Natural killer cell (primary cell): ENCODE data around the gene FOXE1. TPM values are rescaled to one million over a fixed set of nuclear protein-coding genes. Genes with fewer than 3 reads are reported as not detected.

Source experiments
- ATAC-seq, 3 donors: fragments of 150-1000 bp in 2 of 3; fragments of 200-7000 bp in 1 of 3; cut with Tn5 transposase; 1 replicate in 1 of 3; 2 replicates in 2 of 3; pipeline ENCODE4 v1.10.0; 2021; ENCODE audit warnings: mild to moderate bottlenecking in 2 of 3, moderate library complexity in 2 of 3
- DNase-seq, 2 donors: peaks; one replicate each; pipeline versions ENCODE4 v3.0.0 to v3.0.0-alpha.2; 2013 to 2021; ENCODE audit warnings: mixed read lengths in 1 of 2
- H3K27ac ChIP-seq: one replicate; pipeline ENCODE4 v1.5.1; 2013; ENCODE audit warnings: mild to moderate bottlenecking, low read length
- H3K27me3 ChIP-seq: one replicate; pipeline ENCODE4 v1.6.1; 2013; ENCODE audit warnings: low read length; ENCODE audit not compliant: control insufficient read depth, insufficient read depth
- H3K36me3 ChIP-seq: one replicate; pipeline ENCODE4 v1.6.1; 2013; ENCODE audit warnings: low read length; ENCODE audit not compliant: control insufficient read depth, insufficient read depth
- H3K4me1 ChIP-seq: one replicate; pipeline ENCODE4 v1.6.1; 2013; ENCODE audit warnings: low read length; ENCODE audit not compliant: control insufficient read depth, insufficient read depth
- H3K4me3 ChIP-seq: one replicate; pipeline ENCODE4 v1.5.1; 2013; ENCODE audit warnings: low read length
- H3K9me3 ChIP-seq: one replicate; pipeline ENCODE4 v1.6.1; 2013; ENCODE audit warnings: low read length; ENCODE audit not compliant: control insufficient read depth, insufficient read depth
- H3K27ac Mint-ChIP-seq, 2 donors: one replicate each; pipeline ENCODE4 v1.8.0; 2022; ENCODE audit warnings: mild to moderate bottlenecking in 2 of 2, mixed read lengths in 2 of 2, moderate library complexity in 1 of 2
- H3K27me3 Mint-ChIP-seq, 2 donors: one replicate each; pipeline ENCODE4 v1.8.0; 2022; ENCODE audit warnings: low read depth in 2 of 2, mixed read lengths in 2 of 2
- H3K36me3 Mint-ChIP-seq: one replicate; pipeline ENCODE4 v1.8.0; 2022; ENCODE audit warnings: mixed read lengths
- H3K4me1 Mint-ChIP-seq, 2 donors: one replicate each; pipeline ENCODE4 v1.8.0; 2022; ENCODE audit warnings: mixed read lengths in 2 of 2
- H3K4me3 Mint-ChIP-seq: one replicate; pipeline ENCODE4 v1.8.0; 2022; ENCODE audit warnings: mild to moderate bottlenecking, moderate library complexity, mixed read lengths
- H3K9me3 Mint-ChIP-seq, 2 donors: one replicate each; pipeline ENCODE4 v1.8.0; 2022; ENCODE audit warnings: mixed read lengths in 2 of 2
- WGBS: methylation state at CpG from one replicate; pipeline ENCODE4 v1.1.7; 2013; ENCODE audit warnings: missing lambda C conversion rate; ENCODE audit not compliant: insufficient coverage; 5-methylcytosine and 5-hydroxymethylcytosine counted together
- intact Hi-C: fragments of 100-400 bp; cut with micrococcal nuclease; formaldehyde crosslinking; loops from one replicate; pipeline ENCODE4 v1.14.2; 2022
- total RNA-seq, 4 donors: library from RNA; stranded (reverse); fragments of 120-200 nt in 1 of 4; gene quantifications; one replicate each; pipeline versions ENCODE4 v1.2.3 to v1.2.4, GENCODE V29; 2013 to 2022
- TF ChIP-seq, protein P1 (sequence below): fragments of 200-600 bp; IDR thresholded peaks from one replicate; pipeline ENCODE4 v1.8.0; 2022; ENCODE audit warnings: antibody characterized with exemption

FOXE1 gene
- total RNA-seq, 3 donors from 2014 or later (not counting 1 experiment from before 2014, with no cell fraction given), result not detected

DNA sequence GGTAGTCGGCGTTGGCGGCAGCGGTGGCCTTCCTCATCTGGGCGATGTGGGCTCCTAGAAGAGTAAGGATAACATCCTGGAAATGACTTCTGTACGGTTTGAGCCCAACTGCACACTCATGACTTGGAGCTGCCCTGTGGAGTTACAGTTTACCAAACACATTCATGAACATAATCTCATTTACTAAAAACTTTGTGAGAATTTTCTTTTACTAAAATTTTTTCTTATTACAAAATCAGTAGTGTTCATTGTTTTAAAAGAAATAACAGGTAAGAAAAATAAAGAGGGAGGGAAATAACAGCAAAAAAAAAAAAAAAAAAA, 5.3 kb downstream of the FOXE1 start:
- Mint-ChIP-seq H3K9me3 (no peaks in the 10 kb centered on the region), H3K4me3 (no peak overlapping the region), H3K27me3 (peaks cover 60 to 71% of the 10 kb centered on the region in 2 donors), H3K4me1 (peaks cover 0 to 11% of the 10 kb centered on the region in 2 donors), H3K27ac (no peak overlapping the region), H3K36me3 (no peaks in the 10 kb centered on the region)
- Histone ChIP-seq H3K9me3 (no peaks in the 10 kb centered on the region), H3K27me3 (peaks cover 47% of the 10 kb centered on the region), H3K36me3 (no peaks in the 10 kb centered on the region), H3K4me3 (no peak overlapping the region), H3K27ac (no peak overlapping the region), H3K4me1 (peaks cover 14% of the 10 kb centered on the region)
- intact Hi-C loops, result no loop called here
- ATAC-seq (no peak), DNase-seq (no peak)
- WGBS, result 1% methylated on average over 6 of the region's 6 CpGs
- TF ChIP-seq, protein P1, sequence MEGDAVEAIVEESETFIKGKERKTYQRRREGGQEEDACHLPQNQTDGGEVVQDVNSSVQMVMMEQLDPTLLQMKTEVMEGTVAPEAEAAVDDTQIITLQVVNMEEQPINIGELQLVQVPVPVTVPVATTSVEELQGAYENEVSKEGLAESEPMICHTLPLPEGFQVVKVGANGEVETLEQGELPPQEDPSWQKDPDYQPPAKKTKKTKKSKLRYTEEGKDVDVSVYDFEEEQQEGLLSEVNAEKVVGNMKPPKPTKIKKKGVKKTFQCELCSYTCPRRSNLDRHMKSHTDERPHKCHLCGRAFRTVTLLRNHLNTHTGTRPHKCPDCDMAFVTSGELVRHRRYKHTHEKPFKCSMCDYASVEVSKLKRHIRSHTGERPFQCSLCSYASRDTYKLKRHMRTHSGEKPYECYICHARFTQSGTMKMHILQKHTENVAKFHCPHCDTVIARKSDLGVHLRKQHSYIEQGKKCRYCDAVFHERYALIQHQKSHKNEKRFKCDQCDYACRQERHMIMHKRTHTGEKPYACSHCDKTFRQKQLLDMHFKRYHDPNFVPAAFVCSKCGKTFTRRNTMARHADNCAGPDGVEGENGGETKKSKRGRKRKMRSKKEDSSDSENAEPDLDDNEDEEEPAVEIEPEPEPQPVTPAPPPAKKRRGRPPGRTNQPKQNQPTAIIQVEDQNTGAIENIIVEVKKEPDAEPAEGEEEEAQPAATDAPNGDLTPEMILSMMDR, result no peak

DNA sequence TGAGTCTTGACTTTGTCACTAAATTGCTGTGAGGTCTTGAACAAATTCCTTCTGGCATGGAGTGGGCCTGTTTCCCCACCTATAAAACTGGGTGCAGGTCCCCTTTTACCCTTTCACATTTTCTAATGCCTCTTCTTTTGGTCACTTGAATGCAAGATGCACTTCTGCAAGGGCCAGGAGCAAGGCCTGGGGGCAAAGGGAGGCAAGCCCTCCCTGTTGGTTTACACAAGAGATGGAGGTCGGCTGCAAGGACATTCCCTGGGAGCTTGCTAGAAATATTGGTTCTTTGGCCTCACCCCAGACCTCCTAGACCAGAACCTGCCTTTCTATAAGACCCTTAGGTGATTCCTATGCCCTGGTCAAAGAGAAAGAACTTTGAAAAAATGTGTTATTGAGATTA, 5.8 kb downstream of the FOXE1 start:
- 46% methylated on average over 1 of the region's 1 CpG for WGBS
- H3K36me3 Mint-ChIP-seq, result no peaks in the 10 kb centered on the region

DNA sequence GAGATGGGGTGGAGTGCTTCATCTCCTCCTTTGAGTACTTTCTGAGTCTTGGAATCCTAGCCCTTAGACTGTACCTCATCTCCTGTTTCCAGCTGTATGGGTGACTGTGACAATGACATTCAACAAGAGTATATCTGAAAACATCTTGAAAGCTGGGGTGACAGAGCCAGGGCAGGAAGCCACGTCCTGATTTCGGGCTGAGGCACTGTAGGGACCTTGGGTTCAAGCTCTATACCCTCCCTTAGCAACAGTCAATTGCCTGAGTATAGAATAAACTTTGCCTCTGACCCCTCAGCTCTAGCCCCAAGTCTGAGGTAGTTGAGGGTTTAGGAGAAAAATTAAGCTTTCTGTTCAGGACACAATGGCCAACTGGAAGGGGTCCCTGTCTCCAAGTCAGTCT, 6.3 kb downstream of the FOXE1 start:
- ATAC-seq, result no peak

More for the DNA sequence above, 5.8 kb downstream of the FOXE1 start:
- ATAC-seq (no peak), DNase-seq (no peak)
- intact Hi-C loops, result no loop called here
- H3K27me3 ChIP-seq, result peaks cover 47% of the 10 kb centered on the region
- H3K4me3 ChIP-seq, result no peak overlapping the region
- TF ChIP-seq, protein P1, result no peak
- Mint-ChIP-seq H3K27me3 (peaks cover 62 to 71% of the 10 kb centered on the region in 2 donors), H3K4me1 (peaks cover 0 to 9% of the 10 kb centered on the region in 2 donors), H3K4me3 (no peak overlapping the region), H3K27ac (no peak overlapping the region), H3K9me3 (no peaks in the 10 kb centered on the region)
- H3K27ac ChIP-seq, result no peak overlapping the region
- H3K36me3 ChIP-seq, result no peaks in the 10 kb centered on the region
- H3K9me3 ChIP-seq, result no peaks in the 10 kb centered on the region
- H3K4me1 ChIP-seq, result peaks cover 12% of the 10 kb centered on the region

More for the DNA sequence above, 6.3 kb downstream of the FOXE1 start:
- H3K27ac ChIP-seq, result no peak overlapping the region
- H3K36me3 Mint-ChIP-seq, result no peaks in the 10 kb centered on the region
- H3K27me3 Mint-ChIP-seq, result peaks cover 59 to 75% of the 10 kb centered on the region in 2 donors
- no peaks in the 10 kb centered on the region for H3K36me3 ChIP-seq
- intact Hi-C loops, result no loop called here
- no peaks in the 10 kb centered on the region for H3K9me3 Mint-ChIP-seq
- no peak overlapping the region for H3K4me3 Mint-ChIP-seq
- H3K4me1 ChIP-seq, result peaks cover 12% of the 10 kb centered on the region
- TF ChIP-seq, protein P1, result no peak
- 49% methylated on average over 2 of the region's 2 CpGs for WGBS
- H3K9me3 ChIP-seq, result no peaks in the 10 kb centered on the region
- H3K27ac Mint-ChIP-seq, result no peak overlapping the region
- no peak for DNase-seq
- peaks cover 47% of the 10 kb centered on the region for H3K27me3 ChIP-seq
- peaks cover 0 to 4% of the 10 kb centered on the region in 2 donors for H3K4me1 Mint-ChIP-seq
- no peak overlapping the region for H3K4me3 ChIP-seq
